B cell (primary cell): ENCODE results near the gene TMEM108. TPM values are rescaled to one million over a fixed set of nuclear protein-coding genes. Genes with fewer than 3 reads are reported as not detected.

Experiments
- ATAC-seq: fragments of 200-7000 bp; cut with Tn5 transposase; one replicate; pipeline ENCODE4 v1.10.0; 2021; ENCODE audit warnings: low read depth, mild to moderate bottlenecking, moderate number of reproducible peaks, moderate library complexity
- CTCF ChIA-PET: fragments of 350-600 bp; sonication (Branson Sonifier 250); formaldehyde crosslinking; loops from one replicate; lab custom pipeline; 2021; ENCODE audit warnings: antibody characterized with exemption, inconsistent platforms; lab: Charles Lee
- POLR2A ChIA-PET: fragments of 350-600 bp; sonication (Branson Sonifier 250); formaldehyde crosslinking; loops from one replicate; lab custom pipeline; 2021; ENCODE audit warnings: antibody characterized with exemption; lab: Charles Lee
- DNase-seq: peaks from one replicate; pipeline ENCODE4 v3.0.0; 2013
- H2AFZ ChIP-seq: 2 replicates; pipeline ENCODE4 v1.6.1; 2012; ENCODE audit warnings: mild to moderate bottlenecking, low read depth, low read length; ENCODE audit not compliant: insufficient read depth, poor library complexity, severe bottlenecking
- H3K27ac ChIP-seq, 2 donors: 1 replicate in 1 of 2; 2 replicates in 1 of 2; pipeline ENCODE4 v1.5.1; 2012 to 2013; ENCODE audit warnings: low read length in 2 of 2, mild to moderate bottlenecking in 2 of 2, moderate library complexity in 1 of 2
- H3K27me3 ChIP-seq, 4 experiments: fragments of 200-600 bp in 1 of 4; sonication (generic) in 1 of 4; replicated peaks in 1 of 4; 1 replicate in 2 of 4; 2 replicates in 2 of 4; pipeline versions ENCODE4 v1.6.1 to v1.7.0; 2013 to 2016; ENCODE audit warnings: low read length in 3 of 4, mild to moderate bottlenecking in 2 of 4, mixed read lengths in 1 of 4, moderate library complexity in 1 of 4; ENCODE audit not compliant: insufficient read depth in 4 of 4, control insufficient read depth in 3 of 4; ENCODE audit errors: control extremely low read depth in 1 of 4
- H3K36me3 ChIP-seq, 2 experiments: replicated peaks in 1 of 2; 1 replicate in 1 of 2; 2 replicates in 1 of 2; pipeline versions ENCODE4 v1.6.1 to v1.7.1; 2013; ENCODE audit warnings: low read length in 1 of 2; ENCODE audit not compliant: insufficient read depth in 2 of 2, control insufficient read depth in 1 of 2; ENCODE audit errors: control extremely low read depth in 1 of 2, extremely low read depth in 1 of 2
- H3K4me1 ChIP-seq, 2 donors: fragments of 200-600 bp in 1 of 2; sonication (generic) in 1 of 2; 1 replicate in 1 of 2; 2 replicates in 1 of 2; pipeline versions ENCODE4 v1.5.1 to v1.6.1; 2013 to 2017; ENCODE audit warnings: low read length in 2 of 2; ENCODE audit not compliant: control insufficient read depth in 2 of 2, insufficient read depth in 2 of 2
- H3K4me2 ChIP-seq: replicated peaks from 2 replicates; pipeline ENCODE3; 2012; ENCODE audit warnings: mild to moderate bottlenecking, low read depth, low read length; ENCODE audit not compliant: poor library complexity, severe bottlenecking
- H3K4me3 ChIP-seq, 5 experiments: fragments of 200-600 bp in 1 of 5; sonication (generic) in 1 of 5; 1 replicate in 3 of 5; 2 replicates in 2 of 5; pipeline versions ENCODE4 v1.5.1 to v1.7.0; 2011 to 2016; ENCODE audit warnings: low read length in 4 of 5, mild to moderate bottlenecking in 4 of 5, low read depth in 2 of 5, control low read depth in 1 of 5, moderate library complexity in 1 of 5; ENCODE audit not compliant: insufficient read depth in 1 of 5; ENCODE audit errors: control extremely low read depth in 1 of 5, extremely low read depth in 1 of 5
- H3K79me2 ChIP-seq: fragments of 200-600 bp; sonication (generic); one replicate; pipeline ENCODE4 v1.6.0; 2016; ENCODE audit warnings: low read length; ENCODE audit not compliant: control insufficient read depth, insufficient read depth
- H3K9ac ChIP-seq: fragments of 200-600 bp; sonication (generic); 2 replicates; pipeline ENCODE4 v1.6.1; 2017; ENCODE audit warnings: mild to moderate bottlenecking, low read length, moderate library complexity
- H3K9me3 ChIP-seq, 3 donors: one replicate each; pipeline versions ENCODE4 v1.6.1 to v1.7.1; 2013; ENCODE audit warnings: low read length in 2 of 3; ENCODE audit not compliant: control insufficient read depth in 2 of 3, insufficient read depth in 1 of 3; ENCODE audit errors: control extremely low read depth in 1 of 3
- H4K20me1 ChIP-seq: 2 replicates; pipeline ENCODE4 v1.6.0; 2012; ENCODE audit warnings: mild to moderate bottlenecking, low read length; ENCODE audit not compliant: insufficient read depth, control insufficient read depth, poor library complexity, severe bottlenecking
- H3K27ac Mint-ChIP-seq: one replicate; pipeline ENCODE4 v1.8.0; 2021; ENCODE audit warnings: mixed read lengths
- H3K27me3 Mint-ChIP-seq: one replicate; pipeline ENCODE4 v1.8.0; 2021; ENCODE audit warnings: mixed read lengths
- H3K4me1 Mint-ChIP-seq: one replicate; pipeline ENCODE4 v1.8.0; 2021; ENCODE audit warnings: mixed read lengths
- H3K4me3 Mint-ChIP-seq: one replicate; pipeline ENCODE4 v1.8.0; 2021; ENCODE audit warnings: mixed read lengths
- H3K9me3 Mint-ChIP-seq: one replicate; pipeline ENCODE4 v1.8.0; 2022; ENCODE audit warnings: mixed read lengths; ENCODE audit not compliant: insufficient read depth
- CTCF ChIP-seq: fragments of 200-600 bp; IDR thresholded peaks from one replicate; pipeline ENCODE4 v1.8.0; 2022; ENCODE audit warnings: antibody characterized with exemption, mild to moderate bottlenecking
- EZH2 ChIP-seq: IDR thresholded peaks from 2 replicates; pipeline ENCODE4 v1.6.1; 2012; ENCODE audit warnings: borderline replicate concordance, low read depth, mild to moderate bottlenecking, moderate library complexity, low read length; ENCODE audit not compliant: insufficient read depth, poor library complexity, severe bottlenecking
- WGBS: methylation state at CpG from one replicate; pipeline ENCODE4 v1.1.5; 2013; ENCODE audit warnings: missing lambda C conversion rate; ENCODE audit not compliant: insufficient coverage; 5-methylcytosine and 5-hydroxymethylcytosine counted together
- intact Hi-C: fragments of 100-400 bp; cut with micrococcal nuclease; formaldehyde crosslinking; loops from one replicate; pipeline ENCODE4 v1.10.0; 2022
- polyA plus RNA-seq: library from polyadenylated mRNA; depleted of rRNA; stranded (reverse); fragments of >200 nt; gene quantifications from 2 replicates; pipeline ENCODE4 v1.2.3, GENCODE V29; 2012
- total RNA-seq, 2 donors: library from RNA; stranded (reverse); fragments of 120-200 nt in 1 of 2; gene quantifications; 1 replicate in 1 of 2; 2 replicates in 1 of 2; pipeline versions ENCODE4 v1.2.3 to v1.2.4, GENCODE V29; 2013 to 2022

Gene TMEM108
- total and polyA plus RNA-seq, 2 donors (not counting 1 experiment from before 2014, with no cell fraction given) = not detected

- no peak for DNase-seq
- H3K27ac Mint-ChIP-seq = no peak overlapping the region
- CTCF ChIA-PET = no interaction called here
Measured at GRCh38 chr3:133092681-133093080, 54.5 kb downstream of the TMEM108 start.

GRCh38 chr3:133093366-133093765 is 55.2 kb downstream of the TMEM108 start:
- no peaks in the 10 kb centered on the region for H3K9me3 ChIP-seq
- H3K4me1 ChIP-seq = no peaks in the 10 kb centered on the region
- H3K9ac ChIP-seq = no peak overlapping the region
- intact Hi-C loops = no loop called here
- CTCF ChIA-PET = no interaction called here
- no peaks in the 10 kb centered on the region for H3K79me2 ChIP-seq
- no CpG with 5 or more reads among the region's 1 CpG for WGBS
- POLR2A ChIA-PET = no interaction called here
- ATAC-seq (no peak), DNase-seq (no peak)
- peaks cover 12% of the 10 kb centered on the region for H3K27me3 Mint-ChIP-seq
- no peak overlapping the region for H3K4me3 Mint-ChIP-seq
- no peak overlapping the region for H3K4me3 ChIP-seq
- no peaks in the 10 kb centered on the region for H3K36me3 ChIP-seq
- no peaks in the 10 kb centered on the region for H3K9me3 Mint-ChIP-seq
- H3K27ac Mint-ChIP-seq = no peak overlapping the region
- H3K27me3 ChIP-seq = no peaks in the 10 kb centered on the region
- no peak overlapping the region for H3K27ac ChIP-seq
- H3K4me2 ChIP-seq = no peak overlapping the region
- TF ChIP-seq EZH2 = no peak
- TF ChIP-seq CTCF = no peak
- no peak overlapping the region for H2AFZ ChIP-seq
- H3K4me1 Mint-ChIP-seq = no peaks in the 10 kb centered on the region
- H4K20me1 ChIP-seq = no peaks in the 10 kb centered on the region

More at GRCh38 chr3:133092681-133093080, 54.5 kb downstream of the TMEM108 start:
- H3K27me3 Mint-ChIP-seq = peaks cover 10% of the 10 kb centered on the region
- intact Hi-C loops = no loop called here
- H3K27me3 ChIP-seq = no peaks in the 10 kb centered on the region
- WGBS = no CpG with 5 or more reads among the region's 2 CpGs
- no peak for ATAC-seq
- POLR2A ChIA-PET = no interaction called here
- no peak overlapping the region for H3K4me3 Mint-ChIP-seq
- H3K27ac ChIP-seq = no peak overlapping the region
- no peak overlapping the region for H3K4me2 ChIP-seq
- no peaks in the 10 kb centered on the region for H3K36me3 ChIP-seq
- no peak overlapping the region for H3K9ac ChIP-seq
- H2AFZ ChIP-seq = no peak overlapping the region
- no peaks in the 10 kb centered on the region for H3K4me1 Mint-ChIP-seq
- H3K79me2 ChIP-seq = no peaks in the 10 kb centered on the region
- H3K4me1 ChIP-seq = no peaks in the 10 kb centered on the region
- no peaks in the 10 kb centered on the region for H4K20me1 ChIP-seq
- H3K4me3 ChIP-seq = no peak overlapping the region
- no peak for TF ChIP-seq CTCF
- no peak for TF ChIP-seq EZH2
- no peaks in the 10 kb centered on the region for H3K9me3 ChIP-seq
- H3K9me3 Mint-ChIP-seq = no peaks in the 10 kb centered on the region
